UCSD-AML1 (cell line): Measurements from ENCODE around the gene LMAN1.

Experiments used
- DNase-seq: peaks from one replicate; lab custom pipeline; 2025; ENCODE audit not compliant: unreplicated experiment; lab: John Stamatoyannopoulos, UW

LMAN1 gene

GRCh38 chr18:59305295-59305694, 53.8 kb downstream of the LMAN1 start:
- no peak for DNase-seq

- no peak for DNase-seq
Measured at GRCh38 chr18:59303656-59304195, 55.3 kb downstream of the LMAN1 start.

GRCh38 chr18:59303006-59303405, 56.1 kb downstream of the LMAN1 start:
- DNase-seq = no peak

- no peak for DNase-seq
Measured at GRCh38 chr18:59301929-59302328, 57.1 kb downstream of the LMAN1 start.

- DNase-seq = no peak
Measured at GRCh38 chr18:59300676-59301285, 58.3 kb downstream of the LMAN1 start.

- DNase-seq = no peak
Measured at GRCh38 chr18:59298871-59299270, 60.2 kb downstream of the LMAN1 start.

- no peak for DNase-seq
Measured at GRCh38 chr18:59293317-59293716, 65.7 kb downstream of the LMAN1 start.

- no peak for DNase-seq
Measured at GRCh38 chr18:59286341-59286740, 72.7 kb downstream of the LMAN1 start.

- DNase-seq = no peak
Measured at GRCh38 chr18:59282341-59282740, 76.7 kb downstream of the LMAN1 start.

GRCh38 chr18:59279722-59280121, 79.3 kb downstream of the LMAN1 start:
- DNase-seq = no peak

GRCh38 chr18:59279193-59279592, 79.9 kb downstream of the LMAN1 start:
- DNase-seq = no peak

- DNase-seq = no peak
Measured at GRCh38 chr18:59278793-59279192, 80.3 kb downstream of the LMAN1 start.
